GM21825 (cell line): Measurements from ENCODE around the gene IMPDH1.

Experiments used
- ATAC-seq: cut with Tn5 transposase; IDR thresholded peaks from one replicate; pipeline ENCODE4 v1.9.1; 2021; ENCODE audit warnings: mild to moderate bottlenecking, moderate library complexity; ENCODE audit not compliant: unreplicated experiment

The IMPDH1 gene

GRCh38 chr7:128388145-128388485 is 21.7 kb downstream of the IMPDH1 start:
- ATAC-seq = no peak

GRCh38 chr7:128387216-128388144 is 22.3 kb downstream of the IMPDH1 start:
- ATAC-seq = peak; percentile 67

GRCh38 chr7:128385988-128386925 is 23.5 kb downstream of the IMPDH1 start:
- ATAC-seq = no peak

DNA sequence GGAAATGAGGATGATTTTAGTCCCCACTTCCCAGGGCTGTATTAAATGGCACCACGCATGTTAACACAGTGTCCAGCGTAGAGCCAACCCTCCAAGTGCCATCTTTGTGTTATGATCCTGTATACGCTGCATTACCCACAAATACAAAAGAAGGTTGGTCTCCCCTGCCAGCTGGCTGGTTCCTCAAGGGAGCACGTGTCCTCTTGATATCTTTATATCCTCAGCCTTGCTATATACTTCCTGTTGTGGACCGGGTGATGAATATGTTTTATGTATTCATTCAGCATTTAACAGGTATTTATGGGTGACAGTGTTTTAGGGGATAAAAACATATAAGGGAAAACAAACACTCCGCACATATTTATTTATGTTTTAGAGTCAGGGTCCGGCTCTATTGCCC is 25.1 kb downstream of the IMPDH1 start:
- ATAC-seq = no peak

- ATAC-seq = no peak
Observed at GRCh38 chr7:128383776-128384175, 26.0 kb downstream of the IMPDH1 start.

DNA sequence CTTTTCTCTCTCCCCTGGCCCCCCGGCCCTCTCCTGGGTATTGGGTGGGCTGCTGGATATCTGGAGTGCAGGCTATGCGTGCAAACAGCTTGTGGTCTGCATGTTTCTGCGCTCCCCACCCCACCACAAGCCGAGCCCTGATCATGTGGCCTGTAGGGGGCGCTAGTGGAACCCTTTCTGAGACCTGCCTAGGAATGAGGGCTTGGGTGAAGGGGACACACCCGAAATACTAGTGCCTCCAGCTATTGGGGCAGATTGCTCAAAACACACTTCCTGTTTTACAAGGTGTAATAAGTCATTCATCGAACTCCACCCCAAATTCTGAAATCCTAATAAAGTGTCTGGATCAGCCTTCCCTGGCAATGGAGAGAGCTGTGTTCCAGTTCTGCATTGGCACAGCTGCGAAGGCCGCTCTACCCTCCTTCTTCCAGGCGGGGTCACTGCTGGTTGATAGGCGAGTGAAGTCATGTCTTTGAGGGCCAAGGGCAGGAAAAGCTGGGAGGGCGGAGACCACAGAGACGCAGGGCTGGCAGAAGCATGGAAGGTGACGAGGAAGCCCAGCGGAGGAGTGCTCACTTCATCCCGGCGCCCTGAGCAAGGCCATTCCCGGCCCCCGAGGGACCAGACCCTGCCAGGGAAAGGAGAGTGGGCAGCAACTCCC is 28.5 kb downstream of the IMPDH1 start:
- ATAC-seq = no peak

DNA sequence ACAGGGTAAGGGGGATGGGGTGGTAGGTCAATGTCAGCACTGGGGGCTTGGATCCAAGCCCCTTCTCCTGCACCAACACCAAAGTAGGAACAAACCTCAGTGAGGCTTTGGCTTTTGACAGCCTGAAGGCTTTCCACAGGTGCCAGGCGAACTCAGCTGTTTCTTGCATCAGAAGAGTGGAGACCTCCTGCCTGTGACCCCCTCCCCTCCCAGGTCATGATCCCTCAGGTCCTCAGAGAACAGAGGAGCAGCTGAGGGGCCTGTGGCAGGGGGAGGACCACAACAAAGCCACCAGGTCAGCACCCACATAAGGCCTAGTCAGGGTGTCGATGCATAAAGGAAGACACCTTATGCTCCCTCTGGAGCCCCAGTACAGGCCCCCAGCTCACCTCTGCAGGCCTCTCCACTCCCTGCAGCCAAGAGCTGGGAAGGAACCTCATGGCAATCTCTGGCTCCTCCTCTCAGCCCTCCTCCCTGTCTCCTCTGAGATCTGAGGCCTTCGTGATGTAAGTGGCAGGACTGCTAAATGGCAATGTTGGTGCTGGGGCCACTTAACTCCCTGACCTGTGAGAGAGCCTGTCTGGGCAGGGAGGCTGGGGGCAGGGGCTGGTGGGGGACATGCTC is 29.2 kb downstream of the IMPDH1 start:
- no peak for ATAC-seq

DNA sequence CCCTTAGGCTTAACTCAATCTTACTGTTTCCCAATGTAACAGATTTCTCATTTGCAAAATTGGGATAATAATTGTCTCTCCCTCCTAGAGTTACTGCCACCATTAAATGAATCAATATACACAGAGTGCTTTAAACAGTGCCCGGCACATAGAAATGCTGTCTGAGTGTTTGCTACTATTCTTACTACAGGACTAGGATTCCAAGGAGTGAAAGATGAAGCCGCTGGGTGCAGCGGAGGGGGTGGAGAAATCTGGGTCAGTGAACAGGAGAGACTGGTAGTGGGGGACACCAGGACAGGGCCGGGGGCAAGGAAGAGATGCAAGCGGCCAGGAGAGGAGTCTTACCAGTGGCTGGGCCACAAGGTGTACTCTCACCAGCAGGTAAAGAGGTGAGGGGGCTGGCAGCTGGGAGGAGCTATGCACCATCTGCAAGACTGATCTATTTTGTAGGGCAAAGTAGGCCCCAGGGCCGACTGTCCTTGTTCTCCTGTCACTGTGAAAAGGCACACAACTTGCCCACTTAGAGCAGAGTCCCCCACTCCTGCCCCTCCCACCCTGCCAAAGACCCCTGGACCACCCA is 29.8 kb downstream of the IMPDH1 start:
- no peak for ATAC-seq

GRCh38 chr7:128378637-128379036 is 31.1 kb downstream of the IMPDH1 start:
- no peak for ATAC-seq

DNA sequence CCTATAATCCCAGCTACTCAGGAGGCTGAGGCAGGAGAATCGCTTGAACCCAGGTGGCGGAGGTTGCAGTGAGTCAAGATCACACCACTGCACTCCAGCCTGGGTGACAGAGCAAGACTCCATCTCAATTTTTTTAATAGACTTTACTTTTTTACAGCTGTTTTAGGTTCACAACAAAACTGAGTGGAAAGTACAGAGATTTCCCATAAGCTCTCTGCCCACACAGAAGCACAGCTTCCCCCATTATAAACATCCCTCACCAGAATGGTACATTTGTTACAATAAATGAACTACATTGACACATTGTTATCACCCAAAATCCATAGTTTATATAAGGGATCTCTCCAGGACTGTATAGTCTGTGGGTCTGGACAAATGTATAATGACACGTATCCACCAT is 33.7 kb downstream of the IMPDH1 start:
- ATAC-seq = no peak

DNA sequence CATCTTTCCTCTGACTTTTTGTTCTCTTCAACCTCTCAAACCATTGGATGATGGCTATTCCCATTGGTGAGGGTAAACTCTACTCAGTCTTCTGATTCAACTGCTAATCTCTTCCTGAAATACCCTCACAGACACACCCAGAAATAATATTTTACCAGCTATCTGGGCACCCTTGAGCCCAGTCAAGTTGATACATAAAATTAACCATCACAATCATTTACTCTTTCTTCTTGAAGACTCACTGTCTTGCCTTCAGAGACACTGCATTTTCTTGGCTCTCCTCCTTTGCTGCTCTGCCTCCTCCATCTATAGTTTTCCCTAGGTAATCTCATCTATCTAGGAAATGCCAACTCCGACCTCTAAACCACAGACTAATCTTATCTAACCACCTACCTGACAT is 35.7 kb downstream of the IMPDH1 start:
- no peak for ATAC-seq

DNA sequence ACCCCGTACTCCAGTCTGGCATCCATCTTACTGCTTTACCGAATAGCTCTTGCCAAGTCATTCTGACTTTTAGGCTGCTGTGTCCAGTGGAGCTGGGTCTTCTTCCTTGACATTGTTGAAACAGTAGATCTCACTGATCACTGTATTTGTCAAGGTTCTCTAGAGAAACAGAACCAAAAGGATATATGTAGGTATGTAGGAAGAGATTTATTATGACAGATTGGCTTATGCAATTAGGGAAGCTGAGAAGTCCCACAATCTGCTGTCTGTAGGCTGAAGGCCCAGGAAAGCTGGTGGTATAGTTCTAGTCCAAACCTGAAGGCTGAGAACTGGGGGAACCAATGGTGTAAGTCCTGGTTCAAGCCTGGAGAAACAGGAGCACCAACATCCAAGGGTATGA is 36.2 kb downstream of the IMPDH1 start:
- ATAC-seq = no peak

DNA sequence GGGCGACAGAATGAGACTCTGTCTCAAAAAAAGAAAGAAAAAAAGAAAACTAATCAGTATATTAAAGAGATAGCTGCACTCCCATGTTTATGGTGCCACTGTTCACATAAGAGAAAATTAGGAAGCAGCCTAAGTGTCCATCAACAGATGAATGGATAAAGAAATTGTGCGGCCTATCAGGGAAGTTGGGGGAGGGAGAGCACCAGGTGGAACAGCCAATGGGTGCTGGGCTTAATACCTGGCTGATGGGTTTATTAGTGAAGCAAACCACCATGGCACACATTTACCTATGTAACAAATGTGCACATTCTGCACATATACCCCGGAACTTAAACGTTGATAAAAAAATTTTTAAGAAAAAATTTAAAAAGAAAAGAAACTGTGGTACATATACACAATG is 39.3 kb downstream of the IMPDH1 start:
- no peak for ATAC-seq

DNA sequence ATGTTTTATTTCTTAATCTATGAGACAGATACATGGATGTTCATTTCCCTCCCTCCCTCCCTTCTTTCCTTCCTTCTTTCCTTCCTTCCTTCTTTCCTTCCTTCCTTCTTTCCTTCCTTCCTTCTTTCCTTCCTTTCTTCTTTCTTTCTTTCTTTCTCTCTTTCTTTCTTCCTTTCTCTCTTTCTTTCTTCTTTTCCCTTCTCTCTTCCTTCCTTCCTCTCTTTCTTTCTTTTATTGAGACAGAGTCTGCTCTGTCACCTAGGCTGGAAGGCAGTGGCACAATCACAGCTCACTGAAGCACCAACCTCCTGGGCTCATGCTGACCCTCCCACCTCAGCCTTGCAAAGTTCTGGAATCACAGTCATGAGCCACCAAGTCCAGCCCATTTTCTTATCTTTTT is 42.8 kb downstream of the IMPDH1 start:
- ATAC-seq = no peak

DNA sequence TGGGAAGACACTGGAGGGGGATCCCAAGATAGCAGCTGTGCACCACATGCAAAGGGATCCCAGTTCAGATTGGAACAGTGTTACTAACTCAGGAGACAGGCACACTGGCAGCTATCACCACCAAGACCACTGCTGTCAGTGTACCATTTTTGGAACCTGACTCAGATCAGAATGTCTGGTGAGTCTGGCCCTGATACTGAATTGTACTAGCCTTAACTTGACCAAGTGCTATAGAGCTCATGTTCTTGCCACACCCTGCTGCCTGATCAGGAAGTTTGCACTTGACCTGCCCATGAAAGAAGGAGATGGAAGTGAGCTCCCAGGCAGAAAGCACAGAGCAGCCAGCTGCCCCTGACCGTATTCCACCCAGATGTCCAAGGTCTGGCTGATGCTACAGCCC is 43.5 kb downstream of the IMPDH1 start:
- ATAC-seq = no peak

GRCh38 chr7:128365432-128365831 is 44.4 kb downstream of the IMPDH1 start:
- no peak for ATAC-seq

- no peak for ATAC-seq
Observed at GRCh38 chr7:128364166-128364870, 45.5 kb downstream of the IMPDH1 start.

GRCh38 chr7:128363261-128363721 is 46.5 kb downstream of the IMPDH1 start:
- ATAC-seq = no peak

DNA sequence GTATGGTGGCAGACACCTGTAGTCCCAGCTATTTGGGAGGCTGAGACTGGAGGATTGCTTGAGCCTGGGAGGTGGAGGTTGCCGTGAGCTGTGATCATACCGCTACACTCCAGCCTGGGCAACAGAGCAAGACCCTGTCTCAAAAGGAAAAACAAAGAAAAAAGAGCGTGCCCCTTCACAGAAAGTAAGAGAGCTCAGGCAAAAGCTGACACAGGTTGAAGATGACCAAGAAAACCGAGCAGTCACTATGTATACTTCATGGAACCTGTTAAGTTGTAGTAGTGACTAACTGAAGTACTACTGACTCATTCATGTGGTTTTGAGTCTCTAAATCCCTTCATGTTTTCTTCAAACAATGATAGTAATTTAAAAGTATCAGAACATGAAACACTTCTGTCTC is 47.1 kb downstream of the IMPDH1 start:
- ATAC-seq = no peak
